GM12878 (cell line): ENCODE measurements around the gene VEPH1. TPM values are rescaled to one million over a fixed set of nuclear protein-coding genes. Genes with fewer than 3 reads are reported as not detected.

Experiments
- CEBPZ ChIP-seq: fragments of 150-350 bp; IDR thresholded peaks from 2 replicates; pipeline ENCODE4 v1.6.1; 2016; ENCODE audit warnings: low read depth, low read length
- CHD1 ChIP-seq: IDR thresholded peaks from 2 replicates; pipeline ENCODE4 v1.6.1; 2012; ENCODE audit warnings: low read depth, low read length, improper control_type of control experiment
- CTCF ChIP-seq, 3 experiments: IDR thresholded peaks in 2 of 3; conservative IDR thresholded peaks in 1 of 3; 2 replicates each; pipeline ENCODE4 v1.5.1; 2011; ENCODE audit warnings: low read depth in 3 of 3, low read length in 3 of 3, mild to moderate bottlenecking in 3 of 3, control low read depth in 2 of 3, moderate library complexity in 2 of 3, inconsistent platforms in 1 of 3, mixed read lengths in 1 of 3; ENCODE audit not compliant: control insufficient read depth in 2 of 3, insufficient read depth in 1 of 3; ENCODE audit errors: extremely low read depth in 1 of 3
- HSF1 ChIP-seq: fragments of 150-350 bp; IDR thresholded peaks from 2 replicates; pipeline ENCODE4 v1.6.1; 2014; ENCODE audit warnings: mild to moderate bottlenecking, low read depth, low read length
- RELA ChIP-seq: fragments of 450-650 bp; IDR thresholded peaks from 2 replicates; pipeline ENCODE4 v1.8.0; 2014; ENCODE audit warnings: borderline replicate concordance; ENCODE audit not compliant: partially characterized antibody
- RUNX3 ChIP-seq: IDR thresholded peaks from 2 replicates; pipeline ENCODE4 v1.6.1; 2012; ENCODE audit warnings: low read length, inconsistent platforms
- SIX5 ChIP-seq: IDR thresholded peaks from 2 replicates; pipeline ENCODE4 v1.6.1; 2011; ENCODE audit warnings: mild to moderate bottlenecking, low read depth, low read length, moderate library complexity; ENCODE audit not compliant: severe bottlenecking
- polyA plus RNA-seq, 11 experiments: library from polyadenylated mRNA; depleted of rRNA in 4 of 11; unstranded in 6 of 11; stranded (reverse) in 5 of 11; fragments of >200 nt; fragmentation: Nextera tagmentation in 4 of 11; fragmentation: Illumina TruSeq in 1 of 11; extraction: Ambion mirVana in 4 of 11; extraction: Trizol in 1 of 11; gene quantifications; 1 replicate in 1 of 11; 2 replicates in 10 of 11; pipeline versions ENCODE4 v1.2.1 to v1.2.3, GENCODE V29; 2011 to 2016; ENCODE audit warnings: inconsistent platforms in 2 of 11, missing spikeins in 2 of 11, low read depth in 1 of 11
- total RNA-seq, 4 experiments: library from RNA; depleted of rRNA in 3 of 4; stranded (reverse); fragments of >200 nt in 3 of 4; fragmentation: Illumina TruSeq in 1 of 4; extraction: Trizol in 1 of 4; gene quantifications; 2 replicates each; pipeline versions ENCODE4 v1.2.1 to v1.2.3, GENCODE V29; 2013 to 2021
- TF ChIP-seq, protein P1 (sequence below): fragments of 450-650 bp; IDR thresholded peaks from 2 replicates; pipeline ENCODE4 v1.6.1; 2016; ENCODE audit warnings: mild to moderate bottlenecking, moderate library complexity, borderline replicate concordance

The VEPH1 gene
- total and polyA plus RNA-seq, 10 of the 15 experiments (the other 5 are each of a cell fraction or from before 2014, with no cell fraction given): 0.04 to 0.26 (median 0.17) TPM; not detected in 7

DNA sequence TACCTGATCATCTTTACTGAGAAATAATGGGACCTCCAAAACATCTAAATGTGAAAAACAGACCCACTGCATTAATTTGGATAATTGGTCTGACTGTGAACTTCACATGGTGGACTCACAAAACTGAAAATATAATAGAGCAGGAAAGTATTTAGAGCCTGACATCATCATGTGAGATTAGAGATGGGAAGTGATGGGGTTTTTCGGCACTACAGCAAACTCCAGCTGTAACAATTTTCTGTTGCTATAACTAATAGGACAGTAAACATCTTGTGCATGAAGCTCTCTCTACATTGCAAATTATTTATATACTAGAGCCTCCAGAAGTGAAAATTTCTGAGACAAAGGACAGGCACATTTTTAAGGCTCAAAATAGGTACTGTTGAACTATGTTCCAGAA is 32.2 kb downstream of the VEPH1 start (continued):
- TF ChIP-seq HSF1: no peak
- TF ChIP-seq CHD1: no peak
- TF ChIP-seq SIX5: no peak
- no peak for TF ChIP-seq CEBPZ
- TF ChIP-seq, protein P1, sequence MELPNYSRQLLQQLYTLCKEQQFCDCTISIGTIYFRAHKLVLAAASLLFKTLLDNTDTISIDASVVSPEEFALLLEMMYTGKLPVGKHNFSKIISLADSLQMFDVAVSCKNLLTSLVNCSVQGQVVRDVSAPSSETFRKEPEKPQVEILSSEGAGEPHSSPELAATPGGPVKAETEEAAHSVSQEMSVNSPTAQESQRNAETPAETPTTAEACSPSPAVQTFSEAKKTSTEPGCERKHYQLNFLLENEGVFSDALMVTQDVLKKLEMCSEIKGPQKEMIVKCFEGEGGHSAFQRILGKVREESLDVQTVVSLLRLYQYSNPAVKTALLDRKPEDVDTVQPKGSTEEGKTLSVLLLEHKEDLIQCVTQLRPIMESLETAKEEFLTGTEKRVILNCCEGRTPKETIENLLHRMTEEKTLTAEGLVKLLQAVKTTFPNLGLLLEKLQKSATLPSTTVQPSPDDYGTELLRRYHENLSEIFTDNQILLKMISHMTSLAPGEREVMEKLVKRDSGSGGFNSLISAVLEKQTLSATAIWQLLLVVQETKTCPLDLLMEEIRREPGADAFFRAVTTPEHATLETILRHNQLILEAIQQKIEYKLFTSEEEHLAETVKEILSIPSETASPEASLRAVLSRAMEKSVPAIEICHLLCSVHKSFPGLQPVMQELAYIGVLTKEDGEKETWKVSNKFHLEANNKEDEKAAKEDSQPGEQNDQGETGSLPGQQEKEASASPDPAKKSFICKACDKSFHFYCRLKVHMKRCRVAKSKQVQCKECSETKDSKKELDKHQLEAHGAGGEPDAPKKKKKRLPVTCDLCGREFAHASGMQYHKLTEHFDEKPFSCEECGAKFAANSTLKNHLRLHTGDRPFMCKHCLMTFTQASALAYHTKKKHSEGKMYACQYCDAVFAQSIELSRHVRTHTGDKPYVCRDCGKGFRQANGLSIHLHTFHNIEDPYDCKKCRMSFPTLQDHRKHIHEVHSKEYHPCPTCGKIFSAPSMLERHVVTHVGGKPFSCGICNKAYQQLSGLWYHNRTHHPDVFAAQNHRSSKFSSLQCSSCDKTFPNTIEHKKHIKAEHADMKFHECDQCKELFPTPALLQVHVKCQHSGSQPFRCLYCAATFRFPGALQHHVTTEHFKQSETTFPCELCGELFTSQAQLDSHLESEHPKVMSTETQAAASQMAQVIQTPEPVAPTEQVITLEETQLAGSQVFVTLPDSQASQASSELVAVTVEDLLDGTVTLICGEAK: no peak
- no peak for TF ChIP-seq RELA
- no peak for TF ChIP-seq RUNX3
- no peak for TF ChIP-seq CTCF (IDR thresholded peaks at IDR 0.05 in 2 of 3, conservative IDR thresholded peaks at IDR 0.05 in 1 of 3; ENCODE audit: control insufficient read depth in 2 of 3, extremely low read depth in 1 of 3, insufficient read depth in 1 of 3, low read depth in 3 of 3, low read length in 3 of 3)
